Measurements from ENCODE around the gene ANKLE1. TPM values are rescaled to one million over a fixed set of nuclear protein-coding genes. Genes with fewer than 3 reads are reported as not detected.

The ANKLE1 gene
- total and polyA plus RNA-seq, 10 of the 15 experiments (the other 5 are each of a cell fraction or from before 2014, with no cell fraction given) = 2.2 to 17.9 (median 10.9) TPM

DNA sequence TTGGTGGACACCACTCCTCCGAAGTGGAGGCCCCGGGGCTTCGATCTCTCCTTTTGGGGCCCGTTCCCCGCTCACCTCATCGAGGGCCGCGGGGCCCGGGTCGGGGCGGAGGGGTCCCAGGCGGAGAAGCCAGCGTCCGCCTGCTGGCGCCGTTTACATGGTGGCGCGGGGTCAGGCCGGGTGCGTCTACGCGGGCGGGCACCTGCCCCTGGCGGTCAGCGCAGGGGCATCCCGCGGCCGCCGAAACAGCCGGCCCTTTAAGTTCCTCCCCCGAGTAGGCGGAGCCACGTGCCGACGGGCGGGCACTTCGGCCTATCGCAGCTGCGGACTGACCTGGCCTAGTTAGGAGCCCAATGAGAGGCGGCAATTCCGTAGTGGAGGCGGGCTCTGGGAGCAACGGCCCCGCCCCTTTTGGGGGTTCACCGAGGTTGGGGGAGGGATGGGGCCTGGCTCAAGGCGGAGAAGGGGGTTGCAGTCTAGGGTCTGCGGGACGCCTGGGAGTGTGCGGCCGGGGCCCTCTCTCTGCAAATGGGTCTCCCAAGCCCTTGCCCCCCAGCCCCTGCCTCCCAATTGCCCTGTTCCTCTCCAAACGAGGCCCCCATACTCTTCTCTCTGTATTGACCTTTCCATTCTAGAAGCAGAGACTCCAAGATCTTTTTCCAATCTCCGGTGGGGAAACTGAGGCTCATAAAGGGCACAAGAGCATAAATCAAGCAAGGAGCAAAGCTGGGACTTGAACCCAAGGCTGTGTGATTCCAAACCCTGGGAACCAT is 21.7 kb downstream of the ANKLE1 start, which contains the start of gene ABHD8:
ABHD8 (minus strand) TSS at position 259 of the 773 bp plus-strand sequence. CDS start 1,809 bp downstream, outside the sequence.
- Histone ChIP-seq H3K4me2 (ENCODE audit: control insufficient read depth, insufficient read depth) (peak within 1 kb of the TSS; percentile 97), H3K4me3 (peak within 1 kb of the TSS; percentile 96), H3K27ac (ENCODE audit: control insufficient read depth, insufficient read depth) (peak within 1 kb of the TSS; percentile 69), H3K9ac (ENCODE audit: control insufficient read depth, insufficient read depth, low read length) (peak within 1 kb of the TSS; percentile 73), H3K36me3 (ENCODE audit: control insufficient read depth in 2 of 2, insufficient read depth in 2 of 2, low read length in 1 of 2) (no peaks in the 10 kb centered on the region), H3K27me3 (replicated peaks in 1 of 2; ENCODE audit: control insufficient read depth in 2 of 2, insufficient read depth in 2 of 2, low read length in 1 of 2) (no peaks in the 10 kb centered on the region), H3K79me2 (ENCODE audit: control insufficient read depth, insufficient read depth, low read length) (peaks cover 11% of the 10 kb centered on the region), H3K4me1 (ENCODE audit: control insufficient read depth, insufficient read depth, low read length) (peaks cover 16% of the 10 kb centered on the region), H2AFZ (ENCODE audit: control insufficient read depth, low read depth, low read length) (peak within 1 kb of the TSS; percentile 70), H3K9me3 (replicated peaks; ENCODE audit: control insufficient read depth, insufficient read depth, low read length) (no peaks in the 10 kb centered on the region; the same call in 2 of the 3 replicates), H4K20me1 (ENCODE audit: control insufficient read depth, insufficient read depth) (no peaks in the 10 kb centered on the region)
- in situ Hi-C loops (cut with MboI) (no loop called here), intact Hi-C loops (cut with micrococcal nuclease; ENCODE audit: unreplicated experiment) (loop anchor here (10.0 kb wide), 1 partner anchor 409 kb away; no protein-coding TSS in a partner anchor)
- peak; percentile 89 for ATAC-seq
- BruUV-seq (replicated peaks) = no TSS peak
- WGBS (ENCODE audit: insufficient coverage, insufficient replicate concordance, low lambda C conversion rate, missing lambda C conversion rate) = 1% methylated on average over 52 of the region's 52 CpGs
- RAD21 ChIA-PET (ENCODE audit: unreplicated experiment) = interaction anchor here (0.7 to 1.5 kb wide), 6 partner anchors 9 to 86 kb away, joined by 3 to 7 read pairs (median 4); partner anchors contain the start of gene BABAM1
- POLR2A ChIA-PET = interaction anchor here (0.8 to 2.9 kb wide), 6 partner anchors 11 to 103 kb away, joined by 3 to 12 read pairs (median 4); partner anchors contain the start of genes ANO8, BABAM1, BST2 and OCEL1
- FAIRE-seq = peak; percentile 73
- DNase-seq (ENCODE audit: low read depth, low spot score) = peak; percentile 72
- CTCF ChIA-PET = interaction anchor here (0.7 to 5.0 kb wide), 9 partner anchors 10 to 236 kb away, joined by 3 to 43 read pairs (median 4); partner anchors contain the start of genes ANO8, BABAM1 and CCDC194
- SMC1A ChIA-PET (ENCODE audit: uncharacterized antibody, unreplicated experiment) = interaction anchor here (0.7 to 1.7 kb wide), 6 partner anchors 11 to 229 kb away, joined by 3 to 4 read pairs (median 3); partner anchors contain the start of genes BABAM1 and USE1
- TF ChIP-seq CREM (IDR thresholded peaks at IDR 0.05; ENCODE audit: low read depth) = peak; percentile 67
- TF ChIP-seq NFYB (IDR thresholded peaks at IDR 0.05; ENCODE audit: insufficient read depth, low read depth, low read length) = peak; percentile 83
- peak; percentile 99 for TF ChIP-seq PKNOX1 (IDR thresholded peaks at IDR 0.05)
- TF ChIP-seq PBX3 (IDR thresholded peaks at IDR 0.05; ENCODE audit: insufficient replicate concordance, low read depth, low read length) = peak; percentile 99
- TF ChIP-seq RUNX3 (IDR thresholded peaks at IDR 0.05; ENCODE audit: low read length) = no peak; the same call in 1 of the 2 replicates
- no peak for TF ChIP-seq MLLT1 (IDR thresholded peaks at IDR 0.05)
- TF ChIP-seq CEBPZ (IDR thresholded peaks at IDR 0.05; ENCODE audit: low read depth, low read length) = 0 out of 2 replicates have a peak, but pooled peaks have one; percentile 23
- TF ChIP-seq BHLHE40 (IDR thresholded peaks at IDR 0.05; ENCODE audit: borderline replicate concordance in 1 of 2, low read depth in 2 of 2, low read length in 1 of 2) = peak; percentile 37 to 88; a peak in 3 of 4 replicates
- no peak for TF ChIP-seq NR2C2 (IDR thresholded peaks at IDR 0.05; ENCODE audit: borderline replicate concordance, control insufficient read depth, insufficient read length, low read depth)
- TF ChIP-seq, protein P1, sequence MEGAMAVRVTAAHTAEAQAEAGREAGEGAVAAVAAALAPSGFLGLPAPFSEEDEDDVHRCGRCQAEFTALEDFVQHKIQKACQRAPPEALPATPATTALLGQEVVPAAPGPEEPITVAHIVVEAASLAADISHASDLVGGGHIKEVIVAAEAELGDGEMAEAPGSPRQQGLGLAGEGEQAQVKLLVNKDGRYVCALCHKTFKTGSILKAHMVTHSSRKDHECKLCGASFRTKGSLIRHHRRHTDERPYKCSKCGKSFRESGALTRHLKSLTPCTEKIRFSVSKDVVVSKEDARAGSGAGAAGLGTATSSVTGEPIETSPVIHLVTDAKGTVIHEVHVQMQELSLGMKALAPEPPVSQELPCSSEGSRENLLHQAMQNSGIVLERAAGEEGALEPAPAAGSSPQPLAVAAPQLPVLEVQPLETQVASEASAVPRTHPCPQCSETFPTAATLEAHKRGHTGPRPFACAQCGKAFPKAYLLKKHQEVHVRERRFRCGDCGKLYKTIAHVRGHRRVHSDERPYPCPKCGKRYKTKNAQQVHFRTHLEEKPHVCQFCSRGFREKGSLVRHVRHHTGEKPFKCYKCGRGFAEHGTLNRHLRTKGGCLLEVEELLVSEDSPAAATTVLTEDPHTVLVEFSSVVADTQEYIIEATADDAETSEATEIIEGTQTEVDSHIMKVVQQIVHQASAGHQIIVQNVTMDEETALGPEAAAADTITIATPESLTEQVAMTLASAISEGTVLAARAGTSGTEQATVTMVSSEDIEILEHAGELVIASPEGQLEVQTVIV (IDR thresholded peaks at IDR 0.05; ENCODE audit: borderline replicate concordance, partially characterized antibody) = no peak

Measured in GM12878 (cell line).